Measurements from ENCODE around the gene FUT1.
"Not testable (repeated sequence)": the region's sequence is repeated elsewhere in the genome, so short reads cannot be mapped to it uniquely, and the experiment has no call there.

The FUT1 gene

DNA sequence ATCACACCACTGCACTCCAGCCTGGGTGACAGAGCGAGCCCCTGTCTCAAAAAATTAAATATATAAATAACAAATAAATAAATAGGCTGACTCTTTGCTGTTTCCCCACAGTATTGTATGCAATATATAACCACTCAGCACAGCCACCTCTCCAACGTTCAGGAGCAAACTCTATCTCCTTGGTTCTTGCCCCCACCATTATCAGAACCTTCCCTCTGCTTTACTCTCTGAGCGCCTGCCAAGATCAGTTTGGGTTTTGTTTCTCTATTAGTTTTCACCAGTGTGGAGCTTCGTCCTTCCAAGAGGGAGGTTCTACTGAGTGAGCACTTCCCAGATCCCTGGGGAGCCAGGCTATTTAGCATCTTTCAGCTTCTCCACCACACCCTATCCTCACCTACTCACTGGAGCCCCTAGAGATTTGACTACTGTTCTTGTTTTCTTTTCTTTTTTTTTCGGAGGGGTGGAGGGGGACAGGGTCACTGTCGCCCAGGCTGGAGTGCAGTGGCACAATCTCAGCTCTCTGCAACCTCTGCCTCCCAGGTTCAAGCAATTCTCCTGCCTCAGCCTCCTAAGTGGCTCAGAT lies 15.8 kb upstream of the FUT1 start:
- not testable (repeated sequence) for DNase-seq

- DNase-seq: not testable (repeated sequence)
These were observed 13.4 kb upstream of the FUT1 start for GRCh38 chr19:48765816-48766215.

DNA sequence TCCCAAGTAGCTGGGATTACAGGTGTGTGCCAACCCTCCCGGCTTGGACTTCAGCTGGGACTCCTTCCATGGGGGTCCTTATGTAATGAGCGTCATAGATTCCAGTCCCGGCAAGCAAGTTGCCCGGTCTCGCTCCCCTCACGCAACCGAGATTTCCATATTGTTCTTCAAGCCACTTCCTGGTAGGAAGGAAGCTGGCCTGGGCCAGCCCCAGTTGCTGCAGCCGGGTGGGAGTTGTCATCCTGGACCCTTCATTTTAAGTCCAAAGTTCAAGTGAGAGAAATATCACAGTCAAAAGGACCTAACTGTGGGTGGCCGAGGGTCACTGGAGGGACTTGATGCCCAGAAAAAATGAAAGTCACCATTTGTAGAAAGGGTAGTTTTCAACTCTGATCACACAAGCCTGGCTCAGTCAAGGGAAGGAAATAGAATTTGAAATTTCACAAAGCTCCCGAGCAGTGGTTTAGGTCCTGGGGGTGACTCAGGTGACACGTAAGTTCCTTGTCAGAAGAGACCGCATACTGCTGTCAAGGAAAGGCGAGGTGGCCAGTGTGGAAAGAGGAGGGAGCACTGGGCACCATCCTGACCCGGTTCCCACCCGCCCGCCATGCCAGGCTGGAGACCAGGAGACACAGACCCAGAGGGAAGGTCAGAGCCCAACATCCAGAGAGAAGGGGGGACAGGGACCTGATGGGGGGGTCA lies 8.2 kb upstream of the FUT1 start:
- no peak for DNase-seq

DNA sequence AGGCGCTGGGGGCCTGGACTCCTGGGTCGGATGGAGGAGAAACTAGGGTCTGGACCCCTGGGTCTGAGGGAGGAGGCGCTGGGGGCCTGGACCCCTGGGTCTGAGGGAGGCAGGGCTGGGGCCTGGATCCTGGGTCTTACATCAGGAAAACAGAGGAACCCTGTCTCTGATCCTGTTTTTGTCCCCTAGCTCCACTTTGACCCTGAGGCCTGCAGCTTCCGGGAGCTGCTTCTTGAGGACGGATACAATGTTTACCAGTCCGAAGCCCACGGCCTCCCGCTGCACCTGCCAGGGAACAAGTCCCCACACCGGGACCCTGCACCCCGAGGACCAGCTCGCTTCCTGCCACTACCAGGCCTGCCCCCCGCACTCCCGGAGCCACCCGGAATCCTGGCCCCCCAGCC lies 5.3 kb upstream of the FUT1 start:
- DNase-seq: no peak

GRCh38 chr19:48757089-48757675 lies 4.7 kb upstream of the FUT1 start:
- DNase-seq: no peak

DNA sequence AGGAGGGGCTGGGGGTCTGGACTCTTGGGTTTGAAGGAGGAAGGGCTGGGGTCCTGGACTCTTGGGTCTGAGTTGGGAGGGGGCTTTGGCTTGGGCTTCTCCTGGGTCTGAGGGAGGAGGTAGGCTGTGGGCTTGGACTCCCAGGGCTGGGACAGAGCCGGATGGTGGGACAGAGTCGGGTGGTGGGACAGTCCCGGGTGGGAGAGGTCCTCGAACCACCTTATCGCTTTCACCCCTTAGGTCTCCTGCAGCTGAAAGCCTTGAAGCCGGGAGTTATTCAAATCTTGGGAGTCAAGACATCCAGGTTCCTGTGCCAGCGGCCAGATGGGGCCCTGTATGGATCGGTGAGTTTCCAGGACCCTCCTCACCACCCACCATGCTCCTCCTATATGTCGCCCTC lies 4.2 kb upstream of the FUT1 start:
- no peak for DNase-seq

DNA sequence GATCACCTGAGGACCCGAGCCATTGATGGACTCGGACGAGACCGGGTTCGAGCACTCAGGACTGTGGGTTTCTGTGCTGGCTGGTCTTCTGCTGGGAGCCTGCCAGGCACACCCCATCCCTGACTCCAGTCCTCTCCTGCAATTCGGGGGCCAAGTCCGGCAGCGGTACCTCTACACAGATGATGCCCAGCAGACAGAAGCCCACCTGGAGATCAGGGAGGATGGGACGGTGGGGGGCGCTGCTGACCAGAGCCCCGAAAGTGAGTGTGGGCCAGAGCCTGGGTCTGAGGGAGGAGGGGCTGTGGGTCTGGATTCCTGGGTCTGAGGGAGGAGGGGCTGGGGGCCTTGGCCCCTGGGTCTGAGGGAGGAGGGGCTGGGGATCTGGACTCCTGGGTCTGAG lies 3.8 kb upstream of the FUT1 start:
- no peak for DNase-seq

DNA sequence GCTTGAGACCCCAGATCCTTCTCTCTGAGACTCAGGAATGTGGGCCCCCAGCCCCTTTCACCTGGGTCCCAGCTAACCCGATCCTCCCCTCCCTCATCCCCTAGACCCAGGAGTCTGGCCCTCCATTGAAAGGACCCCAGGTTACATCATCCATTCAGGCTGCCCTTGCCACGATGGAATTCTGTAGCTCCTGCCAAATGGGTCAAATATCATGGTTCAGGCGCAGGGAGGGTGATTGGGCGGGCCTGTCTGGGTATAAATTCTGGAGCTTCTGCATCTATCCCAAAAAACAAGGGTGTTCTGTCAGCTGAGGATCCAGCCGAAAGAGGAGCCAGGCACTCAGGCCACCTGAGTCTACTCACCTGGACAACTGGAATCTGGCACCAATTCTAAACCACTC lies 3.3 kb upstream of the FUT1 start:
- DNase-seq: no peak

DNA sequence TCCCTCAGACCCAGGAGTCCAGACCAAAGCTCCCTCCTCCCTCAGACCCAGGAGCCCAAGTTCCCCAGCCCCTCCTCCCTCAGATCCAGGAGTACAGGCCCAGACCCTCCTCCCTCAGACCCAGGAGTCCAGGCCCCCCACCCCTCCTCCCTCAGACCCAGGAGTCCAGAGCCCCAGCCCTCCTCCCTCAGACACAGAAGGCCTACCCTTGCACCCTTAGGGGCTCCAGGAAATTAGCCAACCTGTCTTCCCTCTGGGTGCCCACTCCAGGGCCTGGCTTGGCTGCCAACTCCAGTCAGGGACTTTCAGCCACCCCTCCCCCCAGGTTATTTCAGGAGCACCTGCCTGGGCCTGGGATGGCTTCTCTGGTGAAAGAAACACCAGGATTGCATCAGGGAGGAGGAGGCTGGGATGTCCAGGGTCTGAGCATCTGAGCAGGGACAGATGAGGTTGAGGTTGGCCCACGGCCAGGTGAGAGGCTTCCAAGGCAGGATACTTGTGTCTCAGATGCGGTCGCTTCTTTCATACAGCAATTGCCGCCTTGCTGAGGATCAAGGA lies 2.7 kb upstream of the FUT1 start, which contains the start of gene FGF21:
Gene FGF21 (plus strand): TSS at position 441 of the 558 bp plus-strand sequence. CDS start 713 bp downstream, outside the sequence.
- peak; percentile 50 for DNase-seq

DNA sequence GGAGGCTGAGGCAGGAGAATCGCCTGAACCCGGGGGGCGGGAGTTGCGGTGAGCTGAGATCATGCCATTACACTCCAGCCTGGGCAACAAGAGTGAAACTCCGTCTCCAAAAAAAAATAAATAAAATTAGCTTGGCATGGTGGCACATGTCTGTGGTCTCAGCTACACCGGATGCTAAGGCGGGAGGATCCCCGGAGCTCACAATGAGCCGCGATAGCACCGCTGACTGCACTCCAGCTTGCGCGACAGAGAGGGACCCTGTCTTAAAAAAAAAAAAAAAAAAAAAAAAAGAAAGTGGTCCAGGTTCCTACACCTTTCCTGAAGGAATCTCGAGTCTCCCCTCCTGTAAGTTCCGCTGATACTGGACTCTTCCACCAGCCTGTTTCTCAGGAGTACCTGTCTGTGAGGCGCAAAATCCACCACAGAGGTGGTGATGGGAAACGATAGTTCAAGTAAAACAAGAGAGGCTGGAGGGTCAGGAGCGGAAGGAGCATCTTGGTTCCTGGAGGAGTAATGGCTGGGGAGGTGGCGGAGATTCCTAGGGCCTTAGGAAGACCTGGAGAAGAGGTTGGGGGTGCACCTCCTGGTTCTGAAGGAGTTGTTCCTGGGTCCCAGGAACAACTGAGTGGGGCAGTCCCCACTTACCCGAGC lies 471 bp downstream of the FUT1 start:
- no peak for DNase-seq

- no peak for DNase-seq
These were observed 1.5 kb downstream of the FUT1 start for GRCh38 chr19:48750771-48751504.

- no peak for DNase-seq
These were observed 2.1 kb downstream of the FUT1 start for GRCh38 chr19:48750351-48750750.

DNA sequence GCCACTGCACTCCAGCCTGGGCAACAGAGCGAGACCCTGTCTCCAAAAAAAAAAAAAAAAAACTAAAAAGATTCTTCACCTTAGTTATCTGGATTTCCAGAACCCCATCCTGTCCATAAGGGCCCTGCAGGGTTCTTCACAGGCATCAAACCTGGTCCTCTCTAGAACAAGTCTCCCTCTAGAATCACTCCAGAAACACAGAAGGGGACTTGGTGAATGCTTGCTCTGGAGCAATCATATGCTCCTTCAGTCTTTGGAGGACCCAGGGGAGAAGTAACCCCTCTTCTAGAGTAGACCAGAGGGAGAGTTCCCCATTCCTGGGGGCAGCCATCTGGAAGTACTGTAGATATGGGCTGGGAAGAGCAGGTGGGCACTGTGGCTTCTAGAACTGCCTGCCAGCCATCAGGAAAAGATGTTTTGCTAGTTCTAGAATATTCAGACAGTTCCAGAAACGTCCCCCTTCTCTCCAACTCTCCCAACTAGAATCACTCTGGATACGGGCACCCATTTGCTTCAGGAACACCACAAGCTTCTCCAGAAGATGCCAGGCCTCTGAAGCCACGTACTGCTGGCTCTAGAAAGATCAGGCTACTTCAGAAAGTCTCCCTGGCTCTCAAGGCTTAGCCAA lies 2.8 kb downstream of the FUT1 start:
- DNase-seq: no peak

GRCh38 chr19:48746738-48747575 lies 5.5 kb downstream of the FUT1 start, which contains the start of gene IZUMO1:
Gene IZUMO1, minus strand, starts transcription at chr19:48746909. Its CDS starts 1,050 bp downstream, at chr19:48745859.
- no peak for DNase-seq

DNA sequence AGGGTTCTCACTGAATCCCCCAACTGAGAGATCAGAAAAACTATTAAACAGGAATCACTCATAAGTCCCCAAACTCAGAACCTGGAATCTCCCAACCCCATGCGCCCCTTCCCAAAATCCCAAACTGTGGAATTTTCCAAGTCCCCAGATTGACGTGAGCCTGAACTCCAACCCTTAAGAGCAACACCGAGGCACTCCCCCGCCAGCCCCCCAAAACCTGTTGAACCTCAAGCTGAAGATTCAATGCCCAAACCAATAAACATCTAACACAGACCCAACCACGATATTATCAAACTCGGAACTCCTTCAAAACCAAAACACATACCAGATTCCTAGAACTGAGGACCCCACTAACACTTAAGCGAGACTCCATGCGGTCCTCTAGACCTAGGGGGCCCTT lies 6.3 kb downstream of the FUT1 start:
- no peak for DNase-seq

- DNase-seq: peak; percentile 53
These were observed 7.0 kb downstream of the FUT1 start for GRCh38 chr19:48745208-48745995.

DNA sequence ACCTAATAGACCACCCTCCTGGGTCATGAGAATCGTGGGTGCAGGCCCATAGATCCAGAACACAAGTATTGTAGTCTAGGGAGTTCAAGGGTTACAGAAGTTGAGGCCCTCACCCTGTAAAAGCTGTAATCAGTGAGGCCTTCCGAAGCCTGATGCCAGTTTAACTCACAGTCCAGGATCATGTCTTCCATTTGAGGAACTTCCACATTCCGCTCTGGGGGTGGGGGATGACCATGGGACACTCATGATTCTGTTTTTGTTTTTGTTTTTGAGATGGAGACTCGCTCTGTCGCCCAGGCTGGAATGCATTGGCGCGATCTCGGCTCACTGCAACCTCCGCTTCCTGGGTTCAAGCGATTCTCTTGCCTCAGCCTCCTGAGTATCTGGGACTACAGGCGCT lies 10.3 kb downstream of the FUT1 start:
- DNase-seq: no peak

DNA sequence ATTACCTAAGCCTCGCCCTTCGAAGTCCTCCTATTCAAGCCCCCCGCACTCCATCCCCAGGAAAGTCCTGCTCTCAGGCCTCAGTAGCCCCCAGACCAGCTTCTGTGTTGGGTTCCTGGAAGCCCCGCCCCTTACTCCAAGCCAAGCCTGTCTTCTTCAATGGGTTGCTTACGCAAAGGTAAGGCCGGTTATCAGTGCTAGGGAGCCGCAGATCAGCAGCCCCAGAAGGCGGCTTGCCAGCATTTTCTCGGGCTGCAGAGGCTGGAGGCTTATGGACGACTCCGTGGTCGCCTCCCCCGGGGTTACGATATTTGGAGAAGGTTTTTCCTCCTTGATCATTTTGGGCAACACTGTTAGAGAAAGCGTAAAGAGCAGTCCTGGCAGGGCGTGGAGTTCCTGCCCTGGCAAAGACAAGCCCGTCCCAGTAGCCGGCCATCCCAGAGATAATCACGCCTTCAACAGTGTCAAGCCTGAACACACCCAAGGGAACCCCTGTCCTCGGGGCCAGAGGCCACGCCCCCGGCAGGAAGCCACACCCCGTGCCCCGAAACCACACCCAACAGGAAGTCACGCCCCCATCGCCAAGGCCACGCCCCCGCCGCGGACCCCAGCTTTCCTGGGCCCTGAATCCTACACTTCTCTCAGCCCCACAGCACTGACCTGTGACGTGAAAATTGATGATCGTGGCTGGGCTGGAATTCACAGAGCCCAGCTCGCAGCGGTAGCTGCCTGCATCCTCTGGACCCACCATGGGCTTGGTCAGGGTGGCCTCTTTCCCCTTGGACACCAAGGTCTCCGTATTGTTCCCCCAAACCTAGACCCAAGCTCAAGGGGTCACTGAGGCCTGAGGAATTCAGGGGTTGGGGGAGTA lies 11.1 kb downstream of the FUT1 start:
- no peak for DNase-seq

Measured in NCI-H2029 treated with DMSO at 0.1 percent for 48 hours (cell line).